Fibroblast of mammary gland (primary cell): ENCODE data around the gene KCNG1.

Experiments used
- DNase-seq: peaks from one replicate; pipeline ENCODE4 v3.0.0-alpha.2; 2010; ENCODE audit warnings: low read depth
- H3K4me3 ChIP-seq: 2 replicates; pipeline ENCODE4 v1.5.1; 2011; ENCODE audit warnings: low read depth, mild to moderate bottlenecking, low read length, moderate library complexity; ENCODE audit not compliant: control insufficient read depth
- TF ChIP-seq, protein P1 (sequence below): conservative IDR thresholded peaks from 2 replicates; pipeline ENCODE4 v1.5.1; 2011; ENCODE audit warnings: low read depth, low read length, inconsistent platforms; ENCODE audit not compliant: control insufficient read depth, insufficient read depth

Gene KCNG1

DNA sequence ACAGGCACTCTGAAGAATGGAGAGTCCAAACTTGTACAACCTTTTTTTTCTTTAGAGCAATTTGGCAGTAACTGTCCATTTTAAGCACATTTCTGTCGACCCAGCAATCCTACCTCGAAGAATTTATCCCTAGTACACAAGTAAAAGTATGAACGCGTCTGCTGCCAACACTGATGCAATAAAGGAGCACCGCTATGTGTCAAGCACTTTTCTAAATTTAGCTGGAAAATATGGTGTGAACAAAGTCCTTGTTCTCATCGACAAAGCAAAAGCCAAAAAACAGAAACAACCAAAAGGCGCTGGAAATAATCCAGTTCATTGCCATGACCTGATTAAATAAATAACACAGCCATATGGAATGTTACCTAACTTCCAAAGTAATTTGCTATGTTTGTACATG is 65.6 kb downstream of the KCNG1 start:
- TF ChIP-seq, protein P1, sequence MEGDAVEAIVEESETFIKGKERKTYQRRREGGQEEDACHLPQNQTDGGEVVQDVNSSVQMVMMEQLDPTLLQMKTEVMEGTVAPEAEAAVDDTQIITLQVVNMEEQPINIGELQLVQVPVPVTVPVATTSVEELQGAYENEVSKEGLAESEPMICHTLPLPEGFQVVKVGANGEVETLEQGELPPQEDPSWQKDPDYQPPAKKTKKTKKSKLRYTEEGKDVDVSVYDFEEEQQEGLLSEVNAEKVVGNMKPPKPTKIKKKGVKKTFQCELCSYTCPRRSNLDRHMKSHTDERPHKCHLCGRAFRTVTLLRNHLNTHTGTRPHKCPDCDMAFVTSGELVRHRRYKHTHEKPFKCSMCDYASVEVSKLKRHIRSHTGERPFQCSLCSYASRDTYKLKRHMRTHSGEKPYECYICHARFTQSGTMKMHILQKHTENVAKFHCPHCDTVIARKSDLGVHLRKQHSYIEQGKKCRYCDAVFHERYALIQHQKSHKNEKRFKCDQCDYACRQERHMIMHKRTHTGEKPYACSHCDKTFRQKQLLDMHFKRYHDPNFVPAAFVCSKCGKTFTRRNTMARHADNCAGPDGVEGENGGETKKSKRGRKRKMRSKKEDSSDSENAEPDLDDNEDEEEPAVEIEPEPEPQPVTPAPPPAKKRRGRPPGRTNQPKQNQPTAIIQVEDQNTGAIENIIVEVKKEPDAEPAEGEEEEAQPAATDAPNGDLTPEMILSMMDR, result no peak
- DNase-seq, result peak; percentile 27
- H3K4me3 ChIP-seq, result peak overlapping the region; percentile 94

DNA sequence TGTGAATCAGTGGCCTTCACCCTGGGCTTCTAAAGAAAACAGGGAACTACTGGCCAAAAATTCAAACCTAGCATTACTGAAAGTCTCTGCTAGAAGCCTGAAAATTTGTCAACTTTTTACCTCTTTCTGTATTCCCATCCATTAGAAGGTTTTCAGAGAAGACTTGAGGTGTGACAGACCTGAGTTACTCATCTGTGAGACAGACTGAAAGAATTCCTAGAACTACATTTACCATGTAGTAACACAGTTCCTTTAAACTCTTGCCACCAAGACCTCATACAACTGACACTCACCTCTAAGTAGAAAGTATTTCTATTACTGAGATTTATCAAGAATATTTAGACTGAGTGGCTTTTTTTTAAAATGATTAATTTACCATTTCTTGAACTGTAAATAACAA is 69.1 kb downstream of the KCNG1 start:
- no peak overlapping the region for H3K4me3 ChIP-seq
- TF ChIP-seq, protein P1, result no peak
- DNase-seq, result no peak
